ENCODE measurements around the gene CLEC18B.
"Not testable (repeated sequence)": the region's sequence is repeated elsewhere in the genome, so short reads cannot be mapped to it uniquely, and the experiment has no call there.

CLEC18B gene

GRCh38 chr16:74404148-74404933 is 16.9 kb downstream of the CLEC18B start:
- H3K9me3 ChIP-seq (ENCODE audit: control insufficient read depth in 2 of 2, low read length in 2 of 2); H3K36me3 ChIP-seq (ENCODE audit: control insufficient read depth in 2 of 2, insufficient read depth in 2 of 2, low read length in 2 of 2); H3K4me3 ChIP-seq (ENCODE audit: low read length in 2 of 2); H3K4me1 ChIP-seq (ENCODE audit: control insufficient read depth, insufficient read depth, low read length); H3K27ac ChIP-seq (ENCODE audit: low read length); H3K9ac ChIP-seq (ENCODE audit: low read length in 2 of 2); H3K27me3 ChIP-seq (ENCODE audit: control insufficient read depth in 1 of 2, insufficient read depth in 2 of 2, low read length in 2 of 2): not testable (repeated sequence)

- H3K36me3 ChIP-seq (ENCODE audit: control insufficient read depth in 2 of 2, insufficient read depth in 2 of 2, low read length in 2 of 2); H3K27ac ChIP-seq (ENCODE audit: low read length); H3K4me3 ChIP-seq (ENCODE audit: low read length in 2 of 2); H3K9ac ChIP-seq (ENCODE audit: low read length in 2 of 2); H3K4me1 ChIP-seq (ENCODE audit: control insufficient read depth, insufficient read depth, low read length); H3K27me3 ChIP-seq (ENCODE audit: control insufficient read depth in 1 of 2, insufficient read depth in 2 of 2, low read length in 2 of 2); H3K9me3 ChIP-seq (ENCODE audit: control insufficient read depth in 2 of 2, low read length in 2 of 2): not testable (repeated sequence)
Measured at GRCh38 chr16:74400238-74400637, 21.0 kb downstream of the CLEC18B start.

- H3K4me1 ChIP-seq (ENCODE audit: control insufficient read depth, insufficient read depth, low read length); H3K27ac ChIP-seq (ENCODE audit: low read length); H3K27me3 ChIP-seq (ENCODE audit: control insufficient read depth in 1 of 2, insufficient read depth in 2 of 2, low read length in 2 of 2); H3K36me3 ChIP-seq (ENCODE audit: control insufficient read depth in 2 of 2, insufficient read depth in 2 of 2, low read length in 2 of 2); H3K9ac ChIP-seq (ENCODE audit: low read length in 2 of 2); H3K9me3 ChIP-seq (ENCODE audit: control insufficient read depth in 2 of 2, low read length in 2 of 2); H3K4me3 ChIP-seq (ENCODE audit: low read length in 2 of 2): not testable (repeated sequence)
Measured at GRCh38 chr16:74398212-74398895, 22.9 kb downstream of the CLEC18B start.

GRCh38 chr16:74396521-74397017 is 24.7 kb downstream of the CLEC18B start:
- not testable (repeated sequence) for H3K9me3 ChIP-seq (ENCODE audit: control insufficient read depth in 2 of 2, low read length in 2 of 2); H3K9ac ChIP-seq (ENCODE audit: low read length in 2 of 2); H3K4me3 ChIP-seq (ENCODE audit: low read length in 2 of 2); H3K36me3 ChIP-seq (ENCODE audit: control insufficient read depth in 2 of 2, insufficient read depth in 2 of 2, low read length in 2 of 2); H3K4me1 ChIP-seq (ENCODE audit: control insufficient read depth, insufficient read depth, low read length); H3K27ac ChIP-seq (ENCODE audit: low read length); H3K27me3 ChIP-seq (ENCODE audit: control insufficient read depth in 1 of 2, insufficient read depth in 2 of 2, low read length in 2 of 2)

- H3K4me1 ChIP-seq (ENCODE audit: control insufficient read depth, insufficient read depth, low read length); H3K36me3 ChIP-seq (ENCODE audit: control insufficient read depth in 2 of 2, insufficient read depth in 2 of 2, low read length in 2 of 2); H3K27me3 ChIP-seq (ENCODE audit: control insufficient read depth in 1 of 2, insufficient read depth in 2 of 2, low read length in 2 of 2); H3K27ac ChIP-seq (ENCODE audit: low read length); H3K4me3 ChIP-seq (ENCODE audit: low read length in 2 of 2); H3K9ac ChIP-seq (ENCODE audit: low read length in 2 of 2); H3K9me3 ChIP-seq (ENCODE audit: control insufficient read depth in 2 of 2, low read length in 2 of 2): not testable (repeated sequence)
Measured at GRCh38 chr16:74394604-74395003, 26.7 kb downstream of the CLEC18B start.

- H3K4me1 ChIP-seq (ENCODE audit: control insufficient read depth, insufficient read depth, low read length); H3K9me3 ChIP-seq (ENCODE audit: control insufficient read depth in 2 of 2, low read length in 2 of 2); H3K9ac ChIP-seq (ENCODE audit: low read length in 2 of 2); H3K27me3 ChIP-seq (ENCODE audit: control insufficient read depth in 1 of 2, insufficient read depth in 2 of 2, low read length in 2 of 2); H3K27ac ChIP-seq (ENCODE audit: low read length); H3K36me3 ChIP-seq (ENCODE audit: control insufficient read depth in 2 of 2, insufficient read depth in 2 of 2, low read length in 2 of 2); H3K4me3 ChIP-seq (ENCODE audit: low read length in 2 of 2): not testable (repeated sequence)
Measured at GRCh38 chr16:74394131-74394530, 27.1 kb downstream of the CLEC18B start.

GRCh38 chr16:74391454-74392050 is 29.7 kb downstream of the CLEC18B start:
- not testable (repeated sequence) for H3K9ac ChIP-seq (ENCODE audit: low read length in 2 of 2); H3K9me3 ChIP-seq (ENCODE audit: control insufficient read depth in 2 of 2, low read length in 2 of 2); H3K4me3 ChIP-seq (ENCODE audit: low read length in 2 of 2); H3K27me3 ChIP-seq (ENCODE audit: control insufficient read depth in 1 of 2, insufficient read depth in 2 of 2, low read length in 2 of 2); H3K36me3 ChIP-seq (ENCODE audit: control insufficient read depth in 2 of 2, insufficient read depth in 2 of 2, low read length in 2 of 2); H3K4me1 ChIP-seq (ENCODE audit: control insufficient read depth, insufficient read depth, low read length); H3K27ac ChIP-seq (ENCODE audit: low read length)

GRCh38 chr16:74382339-74383034 is 38.8 kb downstream of the CLEC18B start:
- not testable (repeated sequence) for H3K27me3 ChIP-seq (ENCODE audit: control insufficient read depth in 1 of 2, insufficient read depth in 2 of 2, low read length in 2 of 2); H3K9me3 ChIP-seq (ENCODE audit: control insufficient read depth in 2 of 2, low read length in 2 of 2); H3K9ac ChIP-seq (ENCODE audit: low read length in 2 of 2); H3K4me3 ChIP-seq (ENCODE audit: low read length in 2 of 2); H3K27ac ChIP-seq (ENCODE audit: low read length); H3K4me1 ChIP-seq (ENCODE audit: control insufficient read depth, insufficient read depth, low read length); H3K36me3 ChIP-seq (ENCODE audit: control insufficient read depth in 2 of 2, insufficient read depth in 2 of 2, low read length in 2 of 2)

- not testable (repeated sequence) for H3K27me3 ChIP-seq (ENCODE audit: control insufficient read depth in 1 of 2, insufficient read depth in 2 of 2, low read length in 2 of 2); H3K27ac ChIP-seq (ENCODE audit: low read length); H3K9ac ChIP-seq (ENCODE audit: low read length in 2 of 2); H3K9me3 ChIP-seq (ENCODE audit: control insufficient read depth in 2 of 2, low read length in 2 of 2); H3K4me1 ChIP-seq (ENCODE audit: control insufficient read depth, insufficient read depth, low read length); H3K36me3 ChIP-seq (ENCODE audit: control insufficient read depth in 2 of 2, insufficient read depth in 2 of 2, low read length in 2 of 2); H3K4me3 ChIP-seq (ENCODE audit: low read length in 2 of 2)
Measured at GRCh38 chr16:74373847-74374184, 47.5 kb downstream of the CLEC18B start.

GRCh38 chr16:74372953-74373846 is 48.1 kb downstream of the CLEC18B start:
- H3K36me3 ChIP-seq (ENCODE audit: control insufficient read depth in 2 of 2, insufficient read depth in 2 of 2, low read length in 2 of 2) = no peaks in the 10 kb centered on the region
- no peak overlapping the region for H3K9ac ChIP-seq (ENCODE audit: low read length in 2 of 2)
- no peak overlapping the region for H3K4me3 ChIP-seq (ENCODE audit: low read length in 2 of 2)
- H3K27me3 ChIP-seq (ENCODE audit: control insufficient read depth in 1 of 2, insufficient read depth in 2 of 2, low read length in 2 of 2) = no peaks in the 10 kb centered on the region
- no peak overlapping the region for H3K27ac ChIP-seq (ENCODE audit: low read length)
- no peaks in the 10 kb centered on the region for H3K9me3 ChIP-seq (ENCODE audit: control insufficient read depth in 2 of 2, low read length in 2 of 2)
- peaks cover 2% of the 10 kb centered on the region for H3K4me1 ChIP-seq (ENCODE audit: control insufficient read depth, insufficient read depth, low read length)

All from stomach smooth muscle (tissue), 2 donors.